Lung (tissue), 12 donors: Measurements from ENCODE around the gene EMX1. TPM values are rescaled to one million over a fixed set of nuclear protein-coding genes. Genes with fewer than 3 reads are reported as not detected.

Experiments used
- ATAC-seq: fragments of 200-7000 bp; cut with Tn5 transposase; one replicate; pipeline ENCODE4 v1.9.1; 2020; ENCODE audit warnings: moderate number of reproducible peaks; ENCODE audit not compliant: insufficient read depth, low FRiP score
- DNase-seq, 3 donors: peaks; one replicate each; pipeline ENCODE4 v3.0.0-alpha.2; 2013 to 2017
- H3K27ac ChIP-seq, 2 donors: one replicate each; pipeline ENCODE4 v1.5.1; 2013; ENCODE audit warnings: mild to moderate bottlenecking in 2 of 2, moderate library complexity in 2 of 2, control low read depth in 1 of 2, inconsistent platforms in 1 of 2, low read depth in 1 of 2, low read length in 1 of 2
- H3K27me3 ChIP-seq, 3 donors: one replicate each; pipeline ENCODE4 v1.5.1; 2013; ENCODE audit warnings: low read length in 2 of 3; ENCODE audit not compliant: control insufficient read depth in 3 of 3, insufficient read depth in 3 of 3
- H3K36me3 ChIP-seq, 4 donors: one replicate each; pipeline ENCODE4 v1.5.1; 2013; ENCODE audit warnings: low read length in 4 of 4, mild to moderate bottlenecking in 1 of 4, moderate library complexity in 1 of 4; ENCODE audit not compliant: control insufficient read depth in 4 of 4, insufficient read depth in 4 of 4
- H3K4me1 ChIP-seq, 5 donors: one replicate each; pipeline ENCODE4 v1.5.1; 2013; ENCODE audit warnings: low read length in 5 of 5, mild to moderate bottlenecking in 2 of 5, moderate library complexity in 1 of 5; ENCODE audit not compliant: control insufficient read depth in 5 of 5, insufficient read depth in 5 of 5
- H3K4me3 ChIP-seq: one replicate; pipeline ENCODE4 v1.5.1; 2013; ENCODE audit warnings: mild to moderate bottlenecking, control low read depth, moderate library complexity
- H3K9ac ChIP-seq, 2 donors: one replicate each; pipeline ENCODE4 v1.5.1; 2013; ENCODE audit warnings: low read length in 2 of 2, control low read depth in 1 of 2; ENCODE audit not compliant: insufficient read depth in 1 of 2
- H3K9me3 ChIP-seq, 4 donors: one replicate each; pipeline ENCODE4 v1.5.1; 2013; ENCODE audit warnings: low read length in 3 of 4, mild to moderate bottlenecking in 1 of 4, moderate library complexity in 1 of 4; ENCODE audit not compliant: control insufficient read depth in 4 of 4, insufficient read depth in 3 of 4
- CTCF ChIP-seq: IDR thresholded peaks from 2 replicates; pipeline ENCODE4 v1.5.1; 2012; ENCODE audit warnings: mild to moderate bottlenecking; ENCODE audit errors: control extremely low read depth, extremely low read depth
- WGBS, 2 donors: extraction: QIAGEN DNeasy Blood & Tissue Kit; methylation state at CpG; one replicate each; pipeline ENCODE4 v1.1.7; 2013; 5-methylcytosine and 5-hydroxymethylcytosine counted together
- polyA plus RNA-seq, 2 donors: library from polyadenylated mRNA; stranded (reverse); fragments of 200-250 nt; gene quantifications; one replicate each; pipeline ENCODE4 v1.2.1, GENCODE V29; 2013
- total RNA-seq, 2 donors: library from RNA; depleted of rRNA in 1 of 2; stranded (reverse); fragments of >200 nt in 1 of 2; gene quantifications; one replicate each; pipeline ENCODE4 v1.2.1, GENCODE V29; 2014 to 2021
- donor health status: control.
- donor health status: control.
- donor health status: Bipolar disorder and iron deficiency.
- donor health status: healthy.
- donor health status: DM: yes; HTN: yes; CAD: no.

Gene EMX1
- total and polyA plus RNA-seq, 4 donors, result 0.02 to 0.12 TPM; not detected in 2

- no peak for TF ChIP-seq CTCF
- Histone ChIP-seq H3K9ac (no peak overlapping the region), H3K36me3 (peaks cover 0 to 9% (median 2%) of the 10 kb centered on the region in 4 donors), H3K4me3 (no peak overlapping the region), H3K9me3 (peaks cover 0 to 3% (median 0%) of the 10 kb centered on the region in 4 donors), H3K4me1 (peaks cover 0 to 14% (median 0%) of the 10 kb centered on the region in 5 donors), H3K27me3 (no peaks in the 10 kb centered on the region), H3K27ac (no peak overlapping the region)
- ATAC-seq, result no peak
- DNase-seq, result no peak
- WGBS, 2 donors, result 87 to 88% methylated on average over 11 of the region's 11 CpGs
Observed at GRCh38 chr2:72982781-72983499, 65.6 kb downstream of the EMX1 start.

GRCh38 chr2:72983500-72984161, 66.3 kb downstream of the EMX1 start:
- DNase-seq (no peak), ATAC-seq (no peak)
- H3K27ac ChIP-seq, result peak overlapping the region in 1 of 2 donors; percentile 35
- H3K9ac ChIP-seq, result no peak overlapping the region
- peaks cover 0 to 14% (median 0%) of the 10 kb centered on the region in 5 donors for H3K4me1 ChIP-seq
- peaks cover 0 to 10% (median 2%) of the 10 kb centered on the region in 4 donors for H3K36me3 ChIP-seq
- H3K4me3 ChIP-seq, result no peak overlapping the region
- 91 to 92% methylated on average over 10 of the region's 10 CpGs for WGBS, 2 donors
- no peak for TF ChIP-seq CTCF
- H3K9me3 ChIP-seq, result peaks cover 0 to 3% (median 0%) of the 10 kb centered on the region in 4 donors
- no peaks in the 10 kb centered on the region for H3K27me3 ChIP-seq

GRCh38 chr2:72984172-72984671, 66.9 kb downstream of the EMX1 start:
- peak overlapping the region in 1 of 2 donors; percentile 35 for H3K27ac ChIP-seq
- peaks cover 0 to 10% (median 2%) of the 10 kb centered on the region in 4 donors for H3K36me3 ChIP-seq
- peaks cover 0 to 3% (median 0%) of the 10 kb centered on the region in 4 donors for H3K9me3 ChIP-seq
- no peaks in the 10 kb centered on the region for H3K27me3 ChIP-seq
- H3K9ac ChIP-seq, result no peak overlapping the region
- H3K4me3 ChIP-seq, result no peak overlapping the region
- DNase-seq (peak in 1 of 3 donors; percentile 4), ATAC-seq (no peak)
- TF ChIP-seq CTCF, result no peak
- H3K4me1 ChIP-seq, result peaks cover 0 to 14% (median 0%) of the 10 kb centered on the region in 5 donors
- 90 to 97% methylated on average over 7 of the region's 7 CpGs for WGBS, 2 donors

Other genes with a start within 250 kb of the EMX1 start
- gene EXOC6B, start 91.5 kb upstream of the EMX1 start, total RNA-seq, result 10 to 100 TPM; 20.9 to 46.0 TPM
- 1 to 10 TPM; 3.3 to 4.4 TPM for gene EXOC6B, start 91.5 kb upstream of the EMX1 start, polyA plus RNA-seq
- 10 to 100 TPM; 11.1 to 38.0 TPM for gene SPR, start 30.1 kb upstream of the EMX1 start, total RNA-seq
- 10 to 100 TPM; 31.6 to 32.2 TPM for gene SPR, start 30.1 kb upstream of the EMX1 start, polyA plus RNA-seq
- 10 to 100 TPM; 10.4 to 15.6 TPM for gene SFXN5, start 154.2 kb downstream of the EMX1 start, total RNA-seq
- 1 to 10 TPM; 8.3 to 8.9 TPM for gene SFXN5, start 154.2 kb downstream of the EMX1 start, polyA plus RNA-seq
- 10 to 100 TPM; 11.0 to 23.8 TPM for gene RAB11FIP5, start 195.4 kb downstream of the EMX1 start, total RNA-seq
- gene RAB11FIP5, start 195.4 kb downstream of the EMX1 start, polyA plus RNA-seq, result 10 to 100 TPM; 10.0 to 12.7 TPM